Islet precursor cell (in vitro differentiated cells): ENCODE data around the gene MSH5.
"Not testable (repeated sequence)": the region's sequence is repeated elsewhere in the genome, so short reads cannot be mapped to it uniquely, and the experiment has no call there.

Experiments used
- DNase-seq: peaks from one replicate; pipeline ENCODE4 v3.0.0-alpha.2; 2018

Gene MSH5

GRCh38 chr6:31739639-31740396, at the start of gene MSH5:
Gene MSH5 (plus strand): TSS chr6:31740005. CDS start chr6:31740467, 462 bp downstream.
- DNase-seq = peak; percentile 100

- peak; percentile 88 for DNase-seq
These were observed 49.4 kb upstream of the MSH5 start for GRCh38 chr6:31690231-31691077.

GRCh38 chr6:31691078-31691463, 48.7 kb upstream of the MSH5 start:
- DNase-seq = no peak

GRCh38 chr6:31691564-31692108, 48.2 kb upstream of the MSH5 start:
- DNase-seq = no peak

GRCh38 chr6:31692353-31692752, 47.5 kb upstream of the MSH5 start:
- no peak for DNase-seq

- no peak for DNase-seq
These were observed 46.9 kb upstream of the MSH5 start for GRCh38 chr6:31692886-31693285.

- no peak for DNase-seq
These were observed 46.3 kb upstream of the MSH5 start for GRCh38 chr6:31693535-31693934.

GRCh38 chr6:31697555-31697954, 42.2 kb upstream of the MSH5 start:
- no peak for DNase-seq

- no peak for DNase-seq
These were observed 38.9 kb upstream of the MSH5 start for GRCh38 chr6:31700740-31701401.

- DNase-seq = no peak
These were observed 38.0 kb upstream of the MSH5 start for GRCh38 chr6:31701666-31702404.

GRCh38 chr6:31702405-31702818, 37.4 kb upstream of the MSH5 start:
- DNase-seq = no peak

GRCh38 chr6:31702819-31703716, 36.7 kb upstream of the MSH5 start, which contains the start of gene ABHD16A:
Gene ABHD16A (minus strand): TSS chr6:31703324. CDS start chr6:31703281, 43 bp downstream.
- peak; percentile 99 for DNase-seq

- DNase-seq = no peak
These were observed 33.9 kb upstream of the MSH5 start for GRCh38 chr6:31705931-31706330.

- DNase-seq = no peak
These were observed 33.2 kb upstream of the MSH5 start, which contains the start of gene LY6G6F for GRCh38 chr6:31706599-31706998. Gene LY6G6F (plus strand): TSS chr6:31706866. CDS start chr6:31706907, 41 bp downstream.

GRCh38 chr6:31707701-31708100, 32.1 kb upstream of the MSH5 start:
- DNase-seq = no peak

- DNase-seq = no peak
These were observed 31.6 kb upstream of the MSH5 start for GRCh38 chr6:31708224-31708623.

GRCh38 chr6:31709157-31709556, 30.6 kb upstream of the MSH5 start:
- not testable (repeated sequence) for DNase-seq

- no peak for DNase-seq
These were observed 29.1 kb upstream of the MSH5 start for GRCh38 chr6:31710523-31711219.

GRCh38 chr6:31711233-31711632, 28.6 kb upstream of the MSH5 start:
- DNase-seq = no peak

GRCh38 chr6:31712296-31712695, 27.5 kb upstream of the MSH5 start:
- no peak for DNase-seq

- DNase-seq = no peak
These were observed 26.3 kb upstream of the MSH5 start for GRCh38 chr6:31713465-31713864.
